A549 (cell line): Measurements from ENCODE around the gene ATP11A. TPM values are rescaled to one million over a fixed set of nuclear protein-coding genes. Genes with fewer than 3 reads are reported as not detected.

Experiments used
- ATAC-seq, 2 experiments: fragments of 200-7000 bp in 1 of 2; fragments of >200 bp in 1 of 2; cut with Nextera tagmentation in 1 of 2; cut with Tn5 transposase in 1 of 2; 3 replicates each; pipeline versions ENCODE4 v1.8.0 to v1.9.1; 2018 to 2020; ENCODE audit warnings: mild to moderate bottlenecking in 1 of 2, moderate library complexity in 1 of 2
- CTCF ChIA-PET: fragments of 300-600 bp; sonication (Branson Sonifier 250); formaldehyde crosslinking; extraction: SDS; loops from one replicate; lab custom pipeline; 2021; ENCODE audit warnings: antibody characterized with exemption, inconsistent platforms; lab: Yijun Ruan, JAX
- POLR2A ChIA-PET: fragments of 350-600 bp; formaldehyde crosslinking; extraction: SDS; loops from one replicate; lab custom pipeline; 2021; ENCODE audit warnings: antibody characterized with exemption, inconsistent platforms; lab: Yijun Ruan, JAX
- DNase-seq, 2 experiments: peaks; one replicate each; pipeline versions ENCODE4 v3.0.0 to v3.0.0-alpha.2; 2011 to 2016; ENCODE audit warnings: low read depth in 1 of 2, low spot score in 1 of 2
- FAIRE-seq: peaks from 2 replicates; lab custom pipeline; 2011; peaks lifted over from hg19 to GRCh38; lab: Jason Lieb, UNC
- H3K27ac ChIP-seq, 2 experiments: fragments of >200 bp; sonication (Bioruptor Twin); formaldehyde crosslinking; 3 replicates each; pipeline ENCODE4 v1.5.1; 2016 to 2017
- H3K4me1 ChIP-seq: fragments of >200 bp; sonication (Bioruptor Twin); formaldehyde crosslinking; 3 replicates; pipeline ENCODE4 v1.6.1; 2016
- H3K4me2 ChIP-seq: fragments of >200 bp; sonication (Bioruptor Twin); formaldehyde crosslinking; 3 replicates; pipeline ENCODE4 v1.6.1; 2016
- H3K4me3 ChIP-seq: fragments of >200 bp; sonication (Bioruptor Twin); formaldehyde crosslinking; 3 replicates; pipeline ENCODE4 v1.5.1; 2016
- H3K9me3 ChIP-seq: fragments of >200 bp; sonication (Bioruptor Twin); formaldehyde crosslinking; 3 replicates; pipeline ENCODE4 v1.6.1; 2016
- ATOH8 ChIP-seq: fragments of 250-450 bp; sonication (Bioruptor Pico); IDR thresholded peaks from 2 replicates; pipeline ENCODE4 v1.5.0; 2020; ENCODE audit warnings: low read depth, mild to moderate bottlenecking, moderate library complexity
- BCL3 ChIP-seq: fragments of >200 bp; sonication (Bioruptor Twin); formaldehyde crosslinking; IDR thresholded peaks from 3 replicates; pipeline ENCODE4 v1.6.1; 2016
- CBX8 ChIP-seq: fragments of 200-600 bp; sonication (generic); IDR thresholded peaks from 2 replicates; pipeline ENCODE4 v1.6.1; 2016
- CTCF ChIP-seq: fragments of >200 bp; sonication (Bioruptor Twin); formaldehyde crosslinking; IDR thresholded peaks from 3 replicates; pipeline ENCODE4 v1.5.1; 2016
- EP300 ChIP-seq, 2 experiments: fragments of >200 bp; sonication (Bioruptor Twin); formaldehyde crosslinking; IDR thresholded peaks; 2 replicates in 1 of 2; 3 replicates in 1 of 2; pipeline ENCODE4 v1.6.1; 2016 to 2017
- FOXS1 ChIP-seq: fragments of 250-450 bp; sonication (Bioruptor Pico); IDR thresholded peaks from 2 replicates; pipeline ENCODE4 v1.5.0; 2020; ENCODE audit warnings: mild to moderate bottlenecking, moderate library complexity
- HEYL ChIP-seq: fragments of 250-450 bp; sonication (Bioruptor Pico); IDR thresholded peaks from 2 replicates; pipeline ENCODE4 v1.8.0; 2021; ENCODE audit warnings: mild to moderate bottlenecking, moderate library complexity
- HOXA7 ChIP-seq: fragments of 250-450 bp; sonication (Bioruptor Pico); IDR thresholded peaks from 2 replicates; pipeline ENCODE4 v1.5.0; 2020; ENCODE audit warnings: mild to moderate bottlenecking, moderate library complexity
- JUNB ChIP-seq: fragments of >200 bp; sonication (Bioruptor Twin); formaldehyde crosslinking; IDR thresholded peaks from 2 replicates; pipeline ENCODE4 v1.6.1; 2016
- KDM1A ChIP-seq: fragments of 200-600 bp; sonication (generic); IDR thresholded peaks from 2 replicates; pipeline ENCODE4 v1.6.1; 2016; ENCODE audit warnings: low read depth, mild to moderate bottlenecking
- MAFK ChIP-seq: fragments of 450-650 bp; IDR thresholded peaks from 2 replicates; pipeline ENCODE4 v1.6.1; 2014; ENCODE audit not compliant: partially characterized antibody
- NFE2L2 ChIP-seq: fragments of 150-350 bp; conservative IDR thresholded peaks from 2 replicates; pipeline ENCODE4 v1.6.1; 2014; ENCODE audit warnings: low read length
- PBX3 ChIP-seq: IDR thresholded peaks from 2 replicates; pipeline ENCODE4 v1.6.1; 2012
- RARB ChIP-seq: fragments of 250-450 bp; sonication (Bioruptor Pico); IDR thresholded peaks from 2 replicates; pipeline ENCODE4 v1.8.0; 2021; ENCODE audit warnings: mild to moderate bottlenecking, moderate library complexity
- RNF2 ChIP-seq: fragments of 200-600 bp; sonication (generic); IDR thresholded peaks from 2 replicates; pipeline ENCODE4 v1.6.1; 2016; ENCODE audit warnings: low read depth, mild to moderate bottlenecking, antibody characterized with exemption, moderate library complexity, borderline replicate concordance
- TFCP2L1 ChIP-seq: fragments of 250-450 bp; sonication (Bioruptor Pico); IDR thresholded peaks from 2 replicates; pipeline ENCODE4 v1.5.0; 2021; ENCODE audit warnings: mild to moderate bottlenecking
- TP53 ChIP-seq: fragments of 250-450 bp; sonication (Bioruptor Pico); IDR thresholded peaks from 2 replicates; pipeline ENCODE4 v1.5.0; 2021; ENCODE audit warnings: mild to moderate bottlenecking, moderate library complexity
- USF2 ChIP-seq: fragments of 450-650 bp; IDR thresholded peaks from 2 replicates; pipeline ENCODE4 v1.6.1; 2014; ENCODE audit warnings: antibody characterized with exemption
- ZC3H11A ChIP-seq: fragments of 450-650 bp; IDR thresholded peaks from 2 replicates; pipeline ENCODE4 v1.6.1; 2014; ENCODE audit warnings: antibody characterized with exemption, mild to moderate bottlenecking
- ZSCAN20 ChIP-seq: fragments of 250-450 bp; sonication (Bioruptor Pico); IDR thresholded peaks from 2 replicates; pipeline ENCODE4 v1.8.0; 2022; ENCODE audit warnings: mild to moderate bottlenecking, moderate library complexity
- WGBS: methylation state at CpG from one replicate; pipeline ENCODE4 v1.1.6; 2017; ENCODE audit errors: missing lambda C conversion rate; 5-methylcytosine and 5-hydroxymethylcytosine counted together
- polyA plus RNA-seq, 4 experiments: library from polyadenylated mRNA; depleted of rRNA in 3 of 4; stranded (reverse); fragments of >200 nt; fragmentation: RNase III in 1 of 4; extraction: RNeasy Plus Mini Kit Qiagen cat#74134 plus additional on column Dnase treatment in 1 of 4; gene quantifications; 2 replicates in 3 of 4; 3 replicates in 1 of 4; pipeline ENCODE4 v1.2.3, GENCODE V29; 2011 to 2017

Gene ATP11A
- polyA plus RNA-seq, 2 of the 4 experiments (the other 2 are of a cell fraction), result 4.1 to 8.0 TPM

- H3K4me1 ChIP-seq, result no peaks in the 10 kb centered on the region
- no peak overlapping the region for H3K4me3 ChIP-seq
- no peak overlapping the region for H3K4me2 ChIP-seq
- ATAC-seq (no peak), DNase-seq (no peak)
- WGBS, result 95% methylated on average over 28 of the region's 32 CpGs
- TF ChIP-seq RARB (CRISPR knock-in tag) (no peak), TP53 (no peak), ZC3H11A (no peak), MAFK (no peak), PBX3 (no peak), CBX8 (no peak), CTCF (no peak), HEYL (CRISPR knock-in tag) (no peak), KDM1A (no peak), RNF2 (no peak), FOXS1 (CRISPR knock-in tag) (no peak), BCL3 (no peak), HOXA7 (CRISPR knock-in tag) (no peak), USF2 (no peak), ATOH8 (CRISPR knock-in tag) (no peak)
- TF ChIP-seq, all 56 proteins: peak for 0
- FAIRE-seq, result no peak
- POLR2A ChIA-PET, result no interaction called here
- H3K9me3 ChIP-seq, result no peaks in the 10 kb centered on the region
- no peak overlapping the region for H3K27ac ChIP-seq
- CTCF ChIA-PET, result no interaction called here
These were observed 10.6 kb downstream of the ATP11A start for GRCh38 chr13:112700291-112701060.

GRCh38 chr13:112702341-112702985, 12.6 kb downstream of the ATP11A start:
- no peak for DNase-seq
- no peak for ATAC-seq
- Histone ChIP-seq H3K4me2 (no peak overlapping the region), H3K27ac (no peak overlapping the region), H3K4me1 (no peaks in the 10 kb centered on the region), H3K9me3 (no peaks in the 10 kb centered on the region), H3K4me3 (no peak overlapping the region)
- ChIA-PET POLR2A (no interaction called here), CTCF (no interaction called here)
- TF ChIP-seq ZSCAN20 (no peak), RNF2 (no peak), TFCP2L1 (CRISPR knock-in tag) (no peak), EP300 (IDR thresholded peaks at IDR 0.05) (no peak), PBX3 (no peak), JUNB (no peak), NFE2L2 (no peak)
- FAIRE-seq, result no peak
- WGBS, result 92% methylated on average over 23 of the region's 32 CpGs
